Measurements from ENCODE around the gene AP3S1.
"Not testable (repeated sequence)": the region's sequence is repeated elsewhere in the genome, so short reads cannot be mapped to it uniquely, and the experiment has no call there.

Gene AP3S1

DNA sequence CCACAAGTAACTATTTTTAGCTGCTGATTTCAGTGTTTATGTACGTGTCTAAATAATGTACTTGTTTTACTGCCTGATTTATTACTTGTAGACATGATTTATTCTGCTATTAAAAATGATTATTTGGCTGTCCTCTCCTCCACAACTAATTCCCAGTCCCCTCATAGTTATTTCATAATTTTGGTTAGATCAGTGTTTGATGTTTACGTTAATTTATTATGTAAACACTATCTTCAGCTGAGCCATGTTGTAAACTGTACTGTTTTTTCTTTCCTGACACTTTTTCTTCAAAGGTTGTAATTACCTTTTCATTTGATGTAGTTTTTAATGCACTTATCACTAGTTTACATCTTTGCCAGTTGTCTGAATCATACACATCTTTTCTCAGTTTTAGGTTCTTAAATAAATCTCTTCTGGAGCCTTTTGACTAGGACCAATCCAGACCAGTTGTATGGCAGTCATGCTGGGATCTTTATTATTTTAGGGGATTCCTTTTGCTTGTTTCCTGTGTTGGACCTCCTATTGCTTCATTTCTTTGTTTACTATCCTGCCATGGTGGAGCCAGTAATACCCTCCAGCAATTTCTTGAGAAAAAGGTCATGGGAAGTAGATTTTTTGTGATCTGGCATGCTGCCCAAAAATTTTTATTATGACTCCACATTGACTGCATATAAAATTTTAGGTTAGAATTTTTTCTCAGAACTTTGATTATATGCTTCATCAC is 16.1 kb downstream of the AP3S1 start:
- Histone ChIP-seq H3K4me3 (ENCODE audit: low read length) (no peak overlapping the region), H2AFZ (ENCODE audit: low read depth, low read length) (no peak overlapping the region), H3K4me1 (ENCODE audit: insufficient read depth, low read length) (peaks cover 2% of the 10 kb centered on the region), H3K27me3 (ENCODE audit: insufficient read depth, low read length) (no peaks in the 10 kb centered on the region), H3K36me3 (ENCODE audit: insufficient read depth, low read length) (no peaks in the 10 kb centered on the region), H3K9me3 (ENCODE audit: low read length) (peaks cover 3% of the 10 kb centered on the region)

DNA sequence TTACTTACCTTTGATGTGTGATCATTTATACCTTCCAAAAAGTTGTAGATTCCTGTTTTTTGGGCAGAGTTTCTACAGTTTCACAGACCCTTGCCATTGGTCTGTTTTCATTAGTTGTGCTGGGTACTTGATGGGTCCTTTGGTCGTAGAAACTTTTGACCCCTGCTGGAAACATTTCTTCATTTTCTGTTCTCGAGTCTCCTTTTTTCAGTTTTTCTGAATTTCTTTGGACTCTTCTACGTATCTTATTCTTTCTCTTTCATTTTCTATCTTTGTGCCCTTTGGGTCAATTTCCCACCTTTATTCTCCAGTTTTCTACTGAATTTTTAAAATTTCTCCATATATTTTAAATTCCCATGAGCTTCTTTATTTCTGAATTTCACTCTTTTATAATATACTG is 16.7 kb downstream of the AP3S1 start:
- H3K4me1 ChIP-seq (ENCODE audit: insufficient read depth, low read length): peaks cover 2% of the 10 kb centered on the region
- no peaks in the 10 kb centered on the region for H3K36me3 ChIP-seq (ENCODE audit: insufficient read depth, low read length)
- H3K27me3 ChIP-seq (ENCODE audit: insufficient read depth, low read length): no peaks in the 10 kb centered on the region
- no peak overlapping the region for H3K4me3 ChIP-seq (ENCODE audit: low read length)
- no peak overlapping the region for H2AFZ ChIP-seq (ENCODE audit: low read depth, low read length)
- H3K9me3 ChIP-seq (ENCODE audit: low read length): peaks cover 3% of the 10 kb centered on the region

DNA sequence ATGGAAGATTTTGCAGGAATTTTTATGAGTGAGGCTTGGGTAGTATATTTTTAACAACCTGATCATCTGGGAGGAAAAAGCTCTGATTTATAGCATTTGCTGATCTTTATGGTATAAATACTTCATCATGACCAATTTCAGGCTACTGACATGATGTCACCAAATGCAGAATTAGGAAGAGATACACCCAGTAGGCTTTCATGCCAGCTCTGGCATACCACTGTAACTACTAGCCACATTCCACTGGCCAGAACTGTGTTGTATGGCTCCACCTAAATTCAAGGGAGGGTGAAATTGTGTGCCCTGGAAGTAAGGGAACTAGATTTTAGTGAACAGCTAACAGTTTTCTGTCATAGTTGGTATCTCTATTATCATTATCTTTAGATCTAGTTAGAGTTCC is 17.6 kb downstream of the AP3S1 start:
- H3K9me3 ChIP-seq (ENCODE audit: low read length): peaks cover 4% of the 10 kb centered on the region
- H2AFZ ChIP-seq (ENCODE audit: low read depth, low read length): no peak overlapping the region
- H3K36me3 ChIP-seq (ENCODE audit: insufficient read depth, low read length): no peaks in the 10 kb centered on the region
- no peak overlapping the region for H3K4me3 ChIP-seq (ENCODE audit: low read length)
- H3K27me3 ChIP-seq (ENCODE audit: insufficient read depth, low read length): no peaks in the 10 kb centered on the region
- H3K4me1 ChIP-seq (ENCODE audit: insufficient read depth, low read length): peaks cover 2% of the 10 kb centered on the region

DNA sequence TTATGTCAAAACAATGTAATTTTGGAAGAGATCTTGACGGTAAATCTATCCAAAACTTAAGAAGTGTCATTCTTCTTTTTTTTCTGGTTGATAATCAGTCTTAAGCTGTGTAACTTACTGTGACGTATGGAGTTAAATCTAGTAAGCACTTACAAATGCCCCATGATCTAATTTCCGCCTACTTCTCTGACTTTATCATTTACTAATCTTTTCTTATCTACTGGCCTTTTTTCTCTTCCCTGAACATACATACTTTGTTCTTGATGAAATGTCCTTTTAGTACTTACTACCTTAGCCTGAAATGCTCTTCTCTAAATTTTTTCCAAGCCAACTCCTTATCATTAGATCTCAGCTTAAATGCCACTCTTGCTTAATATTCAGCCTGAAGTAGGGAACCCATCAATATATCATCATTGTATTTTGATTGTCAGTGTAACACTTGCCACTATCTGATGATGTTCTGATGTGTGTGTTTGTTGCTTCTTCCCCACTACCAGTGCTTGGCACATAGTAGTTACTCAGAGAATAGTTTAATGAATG is 27.6 kb downstream of the AP3S1 start:
- Histone ChIP-seq H3K9me3 (ENCODE audit: low read length) (no peaks in the 10 kb centered on the region), H3K27me3 (ENCODE audit: insufficient read depth, low read length) (no peaks in the 10 kb centered on the region), H3K36me3 (ENCODE audit: insufficient read depth, low read length) (peaks cover 28% of the 10 kb centered on the region)

DNA sequence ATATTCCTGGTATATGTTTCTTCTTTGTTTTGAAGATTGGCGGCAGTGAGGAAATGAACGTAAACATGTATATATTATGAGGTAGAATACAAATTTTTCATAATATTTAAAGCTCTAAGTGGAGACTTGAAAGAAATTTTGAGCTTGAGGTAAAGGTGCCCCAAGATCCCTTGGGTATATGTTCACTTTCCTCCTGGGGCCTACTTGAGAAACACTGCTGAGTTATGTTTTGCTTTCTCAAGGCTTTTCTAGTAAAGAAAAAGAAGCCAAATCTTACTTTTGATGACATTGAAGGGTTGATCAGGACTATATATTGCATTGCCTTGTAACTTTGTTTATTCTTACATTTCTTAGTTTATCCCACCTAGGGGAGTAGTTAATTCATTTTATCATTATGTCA is 30.7 kb downstream of the AP3S1 start:
- no peaks in the 10 kb centered on the region for H3K4me1 ChIP-seq (ENCODE audit: insufficient read depth, low read length)
- peaks cover 33% of the 10 kb centered on the region for H3K36me3 ChIP-seq (ENCODE audit: insufficient read depth, low read length)
- no peaks in the 10 kb centered on the region for H3K27me3 ChIP-seq (ENCODE audit: insufficient read depth, low read length)
- no peak overlapping the region for H3K4me3 ChIP-seq (ENCODE audit: low read length)
- H2AFZ ChIP-seq (ENCODE audit: low read depth, low read length): no peak overlapping the region
- no peaks in the 10 kb centered on the region for H3K9me3 ChIP-seq (ENCODE audit: low read length)

More for the DNA sequence above, 27.6 kb downstream of the AP3S1 start:
- Histone ChIP-seq H2AFZ (ENCODE audit: low read depth, low read length) (no peak overlapping the region), H3K4me3 (ENCODE audit: low read length) (no peak overlapping the region), H3K4me1 (ENCODE audit: insufficient read depth, low read length) (no peaks in the 10 kb centered on the region)

DNA sequence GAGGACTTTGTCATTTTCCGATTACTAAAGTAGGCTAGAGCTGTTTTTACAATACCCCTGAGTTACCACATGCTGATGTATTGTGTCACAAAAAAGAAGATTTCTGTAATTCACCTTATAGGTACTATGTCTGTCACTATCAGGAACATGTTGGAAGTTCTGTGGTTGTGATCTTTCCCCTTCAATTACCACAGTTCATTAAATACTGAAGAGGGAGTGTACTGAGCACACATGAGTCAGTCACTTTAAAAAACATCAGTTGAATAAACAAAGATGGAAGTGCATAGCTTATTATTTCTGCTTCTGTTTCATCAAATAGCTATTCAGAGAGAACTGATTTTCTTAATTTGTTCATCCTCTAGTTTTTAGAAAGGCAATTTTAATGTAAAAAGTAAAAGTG is 31.7 kb downstream of the AP3S1 start:
- Histone ChIP-seq H3K36me3 (ENCODE audit: insufficient read depth, low read length) (peaks cover 32% of the 10 kb centered on the region), H3K27me3 (ENCODE audit: insufficient read depth, low read length) (no peaks in the 10 kb centered on the region), H2AFZ (ENCODE audit: low read depth, low read length) (no peak overlapping the region), H3K9me3 (ENCODE audit: low read length) (no peaks in the 10 kb centered on the region), H3K4me3 (ENCODE audit: low read length) (no peak overlapping the region), H3K4me1 (ENCODE audit: insufficient read depth, low read length) (no peaks in the 10 kb centered on the region)

DNA sequence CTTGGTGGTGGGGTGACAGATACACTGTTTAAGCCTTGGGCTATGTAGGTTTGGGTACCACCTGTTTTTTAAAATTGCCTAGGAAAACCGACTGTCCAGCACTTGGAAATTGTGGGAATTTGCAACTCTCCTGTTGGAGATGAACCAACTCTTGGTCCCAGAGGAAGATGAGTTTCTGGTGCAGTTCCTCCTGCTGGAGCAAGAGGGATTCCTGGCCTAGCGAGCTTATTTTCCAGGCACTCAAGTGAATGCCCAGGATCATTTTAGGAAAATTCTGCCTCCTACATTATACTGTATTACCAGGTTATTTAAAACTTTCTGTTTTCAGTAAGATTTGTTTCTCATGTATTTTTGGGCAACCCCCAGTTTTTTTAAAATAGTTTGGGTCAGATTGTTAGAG is 33.7 kb downstream of the AP3S1 start:
- Histone ChIP-seq H3K36me3 (ENCODE audit: insufficient read depth, low read length) (peaks cover 22% of the 10 kb centered on the region), H3K9me3 (ENCODE audit: low read length) (no peaks in the 10 kb centered on the region), H2AFZ (ENCODE audit: low read depth, low read length) (no peak overlapping the region), H3K4me3 (ENCODE audit: low read length) (no peak overlapping the region), H3K27me3 (ENCODE audit: insufficient read depth, low read length) (no peaks in the 10 kb centered on the region), H3K4me1 (ENCODE audit: insufficient read depth, low read length) (no peaks in the 10 kb centered on the region)

DNA sequence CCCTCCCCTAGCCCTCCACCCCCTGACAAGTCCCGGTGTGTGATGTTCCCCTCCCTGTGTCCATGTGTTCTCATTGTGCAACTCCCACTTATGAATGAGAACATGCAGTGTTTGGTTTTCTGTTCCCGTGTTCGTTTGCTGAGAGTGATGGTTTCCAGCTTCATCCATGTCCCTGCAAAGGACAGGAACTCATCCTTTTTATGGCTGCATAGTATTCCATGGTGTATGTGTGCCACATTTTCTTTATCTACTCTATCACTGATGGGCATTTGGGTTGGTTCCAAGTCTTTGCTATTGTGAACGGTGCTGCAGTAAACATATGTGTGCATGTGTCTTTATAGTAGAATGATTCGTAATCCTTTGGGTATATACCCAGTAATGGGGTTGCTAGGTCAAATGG is 35.6 kb downstream of the AP3S1 start:
- H3K9me3 ChIP-seq (ENCODE audit: low read length); H3K4me1 ChIP-seq (ENCODE audit: insufficient read depth, low read length); H3K27me3 ChIP-seq (ENCODE audit: insufficient read depth, low read length); H2AFZ ChIP-seq (ENCODE audit: low read depth, low read length); H3K36me3 ChIP-seq (ENCODE audit: insufficient read depth, low read length); H3K4me3 ChIP-seq (ENCODE audit: low read length): not testable (repeated sequence)

DNA sequence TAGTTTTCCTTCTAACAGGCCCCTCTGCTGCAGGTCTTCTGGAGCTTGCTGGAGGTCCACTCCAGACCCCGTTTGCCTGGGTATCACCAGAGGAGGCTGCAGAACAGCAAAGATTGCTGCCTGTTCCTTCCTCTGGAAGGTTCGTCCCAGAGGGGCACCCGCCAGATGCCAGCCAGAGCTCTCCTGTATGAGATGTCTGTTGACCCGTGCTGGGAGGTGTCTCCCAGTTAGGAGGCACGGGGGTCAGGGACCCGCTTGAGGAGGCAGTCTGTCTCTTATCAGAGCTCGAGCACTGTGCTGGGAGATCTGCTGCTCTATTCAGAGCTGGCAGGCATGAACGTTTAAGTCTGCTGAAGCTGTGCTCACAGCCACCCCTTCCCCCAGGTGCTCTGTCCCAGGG is 40.7 kb downstream of the AP3S1 start:
- H3K36me3 ChIP-seq (ENCODE audit: insufficient read depth, low read length); H3K4me3 ChIP-seq (ENCODE audit: low read length); H2AFZ ChIP-seq (ENCODE audit: low read depth, low read length); H3K9me3 ChIP-seq (ENCODE audit: low read length); H3K27me3 ChIP-seq (ENCODE audit: insufficient read depth, low read length); H3K4me1 ChIP-seq (ENCODE audit: insufficient read depth, low read length): not testable (repeated sequence)

DNA sequence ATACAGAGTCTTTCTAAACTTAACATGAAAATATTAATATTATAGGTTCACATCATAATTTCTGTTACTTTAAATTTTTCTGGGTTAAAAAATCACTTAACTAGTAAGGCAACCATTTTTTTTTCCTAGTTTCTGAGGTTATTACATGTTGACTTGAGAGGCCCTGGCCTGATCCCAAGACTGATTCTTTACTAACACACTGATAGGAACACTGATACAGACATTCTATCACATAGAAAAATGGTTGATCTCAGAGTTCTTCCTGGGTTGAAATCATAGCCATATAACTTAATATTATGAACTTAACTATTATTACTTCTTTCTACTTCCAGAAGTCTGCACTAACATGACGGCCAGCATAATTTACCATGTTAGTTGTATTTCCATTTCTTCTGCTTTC is 43.0 kb downstream of the AP3S1 start:
- Histone ChIP-seq H2AFZ (ENCODE audit: low read depth, low read length) (no peak overlapping the region), H3K4me1 (ENCODE audit: insufficient read depth, low read length) (no peaks in the 10 kb centered on the region), H3K27me3 (ENCODE audit: insufficient read depth, low read length) (no peaks in the 10 kb centered on the region), H3K36me3 (ENCODE audit: insufficient read depth, low read length) (peaks cover 5% of the 10 kb centered on the region), H3K9me3 (ENCODE audit: low read length) (no peaks in the 10 kb centered on the region), H3K4me3 (ENCODE audit: low read length) (no peak overlapping the region)

DNA sequence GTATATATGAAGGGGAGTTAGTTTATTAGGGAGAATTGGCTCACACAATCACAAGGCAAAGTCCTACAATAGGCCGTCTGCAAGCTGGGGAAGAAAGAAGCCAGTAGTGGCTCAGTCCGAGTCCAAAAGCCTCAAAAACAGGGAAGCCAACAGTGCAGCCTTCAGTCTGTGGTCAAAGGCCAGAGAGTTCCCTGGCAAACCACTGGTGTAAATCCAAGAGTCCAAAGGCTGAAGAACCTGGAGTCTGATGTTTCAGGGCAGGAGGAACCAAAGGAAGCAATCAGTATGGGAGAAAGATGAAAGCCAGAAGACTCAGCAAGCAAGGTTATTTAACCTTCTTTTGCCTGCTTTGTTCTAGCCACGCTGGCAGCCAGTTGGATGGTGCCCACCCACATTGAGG is 43.5 kb downstream of the AP3S1 start:
- not testable (repeated sequence) for H3K9me3 ChIP-seq (ENCODE audit: low read length); H3K4me3 ChIP-seq (ENCODE audit: low read length); H3K36me3 ChIP-seq (ENCODE audit: insufficient read depth, low read length); H3K4me1 ChIP-seq (ENCODE audit: insufficient read depth, low read length); H2AFZ ChIP-seq (ENCODE audit: low read depth, low read length); H3K27me3 ChIP-seq (ENCODE audit: insufficient read depth, low read length)

DNA sequence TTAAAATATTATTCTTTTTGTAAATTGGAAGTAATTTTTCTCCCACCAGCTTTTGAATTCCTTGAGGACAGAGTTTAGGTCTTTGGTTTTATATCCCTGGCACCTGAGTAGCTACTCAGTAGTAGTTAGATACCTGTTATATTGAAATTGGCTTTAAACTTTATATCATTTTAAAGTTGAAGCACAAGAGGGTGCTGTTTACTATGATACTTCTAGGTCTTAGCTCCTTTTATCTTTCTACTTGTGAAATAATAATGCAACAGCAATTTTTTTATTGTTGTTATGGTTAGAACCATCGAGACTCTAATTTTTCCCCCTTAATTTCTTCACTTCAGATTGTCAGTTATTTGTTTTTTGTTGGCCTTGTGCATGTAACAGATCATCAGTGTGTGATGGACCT is 46.3 kb downstream of the AP3S1 start:
- Histone ChIP-seq H3K4me3 (ENCODE audit: low read length) (no peak overlapping the region), H3K36me3 (ENCODE audit: insufficient read depth, low read length) (peaks cover under 1% of the 10 kb centered on the region), H3K27me3 (ENCODE audit: insufficient read depth, low read length) (no peaks in the 10 kb centered on the region), H2AFZ (ENCODE audit: low read depth, low read length) (no peak overlapping the region), H3K4me1 (ENCODE audit: insufficient read depth, low read length) (no peaks in the 10 kb centered on the region), H3K9me3 (ENCODE audit: low read length) (no peaks in the 10 kb centered on the region)

DNA sequence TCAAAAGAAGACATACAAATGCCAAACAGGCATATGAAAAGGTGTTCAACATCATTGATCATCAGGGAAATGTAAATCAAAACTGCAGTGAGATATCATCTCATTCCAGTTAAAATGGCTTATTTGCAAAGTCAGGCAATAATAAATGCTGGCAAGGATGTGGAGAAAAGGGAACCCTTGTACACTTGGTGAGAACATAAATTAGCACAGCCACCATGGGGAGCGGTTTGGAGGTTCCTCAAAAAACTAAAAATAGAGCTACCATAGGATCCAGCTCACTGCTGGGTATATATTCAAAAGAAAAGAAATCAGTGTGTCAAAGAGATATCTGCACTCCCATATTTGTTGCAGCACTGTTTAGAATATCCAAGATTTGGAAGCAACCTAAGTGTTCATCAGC is 50.3 kb downstream of the AP3S1 start:
- H3K36me3 ChIP-seq (ENCODE audit: insufficient read depth, low read length): no peaks in the 10 kb centered on the region
- no peaks in the 10 kb centered on the region for H3K4me1 ChIP-seq (ENCODE audit: insufficient read depth, low read length)
- no peaks in the 10 kb centered on the region for H3K9me3 ChIP-seq (ENCODE audit: low read length)
- H3K27me3 ChIP-seq (ENCODE audit: insufficient read depth, low read length): no peaks in the 10 kb centered on the region
- no peak overlapping the region for H3K4me3 ChIP-seq (ENCODE audit: low read length)
- H2AFZ ChIP-seq (ENCODE audit: low read depth, low read length): no peak overlapping the region

DNA sequence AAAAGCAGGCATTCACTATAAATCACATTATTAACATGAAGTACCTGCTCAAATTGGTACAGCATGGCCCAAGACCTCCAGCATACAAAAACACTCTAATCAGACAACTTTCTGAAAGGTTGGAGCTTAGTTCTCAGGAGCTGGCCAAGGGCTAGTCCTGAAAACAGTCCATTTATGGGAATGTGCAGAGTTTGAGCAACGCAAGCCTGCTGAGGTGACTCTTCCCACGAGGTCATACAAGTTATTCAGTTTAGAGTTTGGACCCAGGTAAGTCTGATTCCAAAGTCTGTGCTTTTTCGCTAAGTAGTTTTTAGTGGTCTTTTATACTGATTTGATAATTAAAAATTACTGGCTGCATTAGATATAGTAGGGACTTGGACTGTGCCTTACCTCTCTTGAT is 52.6 kb downstream of the AP3S1 start:
- Histone ChIP-seq H3K27me3 (ENCODE audit: insufficient read depth, low read length) (no peaks in the 10 kb centered on the region), H3K9me3 (ENCODE audit: low read length) (no peaks in the 10 kb centered on the region), H3K36me3 (ENCODE audit: insufficient read depth, low read length) (no peaks in the 10 kb centered on the region), H2AFZ (ENCODE audit: low read depth, low read length) (no peak overlapping the region), H3K4me1 (ENCODE audit: insufficient read depth, low read length) (no peaks in the 10 kb centered on the region), H3K4me3 (ENCODE audit: low read length) (no peak overlapping the region)

Measured in neuron (in vitro differentiated cells).